OCI-LY1 (cell line): ENCODE data around the gene CCDC127.

Experiments used
- H2AFZ ChIP-seq: fragments of 200-600 bp; sonication (generic), shearing (Covaris generic); 2 replicates; pipeline ENCODE4 v1.6.0; 2014; ENCODE audit warnings: antibody characterized with exemption, mild to moderate bottlenecking, low read length
- H3F3A ChIP-seq: fragments of 200-600 bp; sonication (generic), shearing (Covaris generic); 2 replicates; pipeline ENCODE4 v1.6.0; 2014; ENCODE audit warnings: mild to moderate bottlenecking, antibody characterized with exemption, low read length, moderate library complexity; ENCODE audit not compliant: insufficient read depth
- H3K27ac ChIP-seq: fragments of 200-600 bp; sonication (generic); 2 replicates; pipeline ENCODE4 v1.5.1; 2014; ENCODE audit warnings: low read length, mixed run types, mild to moderate bottlenecking, low read depth; ENCODE audit not compliant: poor library complexity, severe bottlenecking
- H3K27me3 ChIP-seq: fragments of 200-600 bp; sonication (generic); 2 replicates; pipeline ENCODE4 v1.6.0; 2014; ENCODE audit warnings: antibody characterized with exemption, mild to moderate bottlenecking, low read length, moderate library complexity; ENCODE audit not compliant: insufficient read depth
- H3K36me3 ChIP-seq: fragments of 200-600 bp; sonication (generic); 2 replicates; pipeline ENCODE4 v1.6.1; 2014; ENCODE audit warnings: mild to moderate bottlenecking, antibody characterized with exemption, low read length, moderate library complexity, mixed read lengths; ENCODE audit not compliant: insufficient read depth
- H3K4me1 ChIP-seq: fragments of 200-600 bp; sonication (generic); 2 replicates; pipeline ENCODE4 v1.5.1; 2014; ENCODE audit warnings: mild to moderate bottlenecking, low read length, moderate library complexity; ENCODE audit not compliant: insufficient read depth, severe bottlenecking
- H3K4me2 ChIP-seq: fragments of 200-600 bp; sonication (generic), shearing (Covaris generic); 2 replicates; pipeline ENCODE4 v1.6.1; 2014; ENCODE audit warnings: low read length
- H3K4me3 ChIP-seq: fragments of 200-600 bp; sonication (generic); 2 replicates; pipeline ENCODE4 v1.5.1; 2014; ENCODE audit warnings: low read length, low read depth, mild to moderate bottlenecking, mixed read lengths; ENCODE audit not compliant: poor library complexity, severe bottlenecking
- H3K79me2 ChIP-seq: fragments of 200-600 bp; shearing (Covaris generic); 2 replicates; pipeline ENCODE4 v1.6.1; 2016; ENCODE audit warnings: mixed run types, low read length, mixed read lengths; ENCODE audit not compliant: insufficient read depth
- H3K9ac ChIP-seq: fragments of 200-600 bp; sonication (generic), shearing (Covaris generic); 2 replicates; pipeline ENCODE4 v1.6.1; 2014; ENCODE audit warnings: mild to moderate bottlenecking, low read length, mixed read lengths
- H3K9me2 ChIP-seq: fragments of 200-600 bp; sonication (generic), shearing (Covaris generic); 2 replicates; pipeline ENCODE4 v1.6.1; 2014; ENCODE audit warnings: low read depth, mild to moderate bottlenecking, low read length, mixed read lengths
- H3K9me3 ChIP-seq: fragments of 200-600 bp; shearing (Covaris generic); 2 replicates; pipeline ENCODE4 v1.6.1; 2014; ENCODE audit warnings: low read length, mixed read lengths
- H4K20me1 ChIP-seq: fragments of 200-600 bp; sonication (generic), shearing (Covaris generic); 2 replicates; pipeline ENCODE4 v1.6.0; 2016; ENCODE audit warnings: mild to moderate bottlenecking, low read length; ENCODE audit not compliant: insufficient read depth
- CTCF ChIP-seq: fragments of 200-600 bp; sonication (generic), shearing (Covaris generic); IDR thresholded peaks from 2 replicates; pipeline ENCODE4 v1.5.1; 2017; ENCODE audit warnings: mild to moderate bottlenecking, antibody characterized with exemption, low read length, moderate library complexity, mixed read lengths
- EZH2 ChIP-seq: fragments of 200-600 bp; sonication (generic), shearing (Covaris generic); IDR thresholded peaks from 2 replicates; pipeline ENCODE4 v1.8.0; 2017; ENCODE audit warnings: borderline replicate concordance, mixed run types, mild to moderate bottlenecking, antibody characterized with exemption, low read length, moderate library complexity, mixed read lengths

Gene CCDC127

GRCh38 chr5:180286-180918 is 37.6 kb downstream of the CCDC127 start:
- peaks cover 5% of the 10 kb centered on the region for H3K27me3 ChIP-seq
- no peaks in the 10 kb centered on the region for H3K36me3 ChIP-seq
- no peaks in the 10 kb centered on the region for H3K9me2 ChIP-seq
- H3K4me3 ChIP-seq, result no peak overlapping the region
- no peaks in the 10 kb centered on the region for H3F3A ChIP-seq
- no peak overlapping the region for H2AFZ ChIP-seq
- no peaks in the 10 kb centered on the region for H3K79me2 ChIP-seq
- no peak overlapping the region for H3K4me2 ChIP-seq
- H3K9ac ChIP-seq, result no peak overlapping the region
- no peaks in the 10 kb centered on the region for H4K20me1 ChIP-seq
- H3K4me1 ChIP-seq, result no peaks in the 10 kb centered on the region
- H3K27ac ChIP-seq, result no peak overlapping the region
- TF ChIP-seq EZH2 (no peak), CTCF (no peak)
- H3K9me3 ChIP-seq, result no peaks in the 10 kb centered on the region

GRCh38 chr5:179401-179800 is 38.6 kb downstream of the CCDC127 start:
- no peaks in the 10 kb centered on the region for H3K36me3 ChIP-seq
- no peak overlapping the region for H3K4me2 ChIP-seq
- no peaks in the 10 kb centered on the region for H3K9me3 ChIP-seq
- H3K9me2 ChIP-seq, result no peaks in the 10 kb centered on the region
- H2AFZ ChIP-seq, result no peak overlapping the region
- no peaks in the 10 kb centered on the region for H3F3A ChIP-seq
- no peak overlapping the region for H3K9ac ChIP-seq
- H4K20me1 ChIP-seq, result no peaks in the 10 kb centered on the region
- H3K27me3 ChIP-seq, result peaks cover 5% of the 10 kb centered on the region
- no peaks in the 10 kb centered on the region for H3K79me2 ChIP-seq
- H3K4me3 ChIP-seq, result no peak overlapping the region
- no peak overlapping the region for H3K27ac ChIP-seq
- H3K4me1 ChIP-seq, result no peaks in the 10 kb centered on the region
- no peak for TF ChIP-seq CTCF
- no peak for TF ChIP-seq EZH2

DNA sequence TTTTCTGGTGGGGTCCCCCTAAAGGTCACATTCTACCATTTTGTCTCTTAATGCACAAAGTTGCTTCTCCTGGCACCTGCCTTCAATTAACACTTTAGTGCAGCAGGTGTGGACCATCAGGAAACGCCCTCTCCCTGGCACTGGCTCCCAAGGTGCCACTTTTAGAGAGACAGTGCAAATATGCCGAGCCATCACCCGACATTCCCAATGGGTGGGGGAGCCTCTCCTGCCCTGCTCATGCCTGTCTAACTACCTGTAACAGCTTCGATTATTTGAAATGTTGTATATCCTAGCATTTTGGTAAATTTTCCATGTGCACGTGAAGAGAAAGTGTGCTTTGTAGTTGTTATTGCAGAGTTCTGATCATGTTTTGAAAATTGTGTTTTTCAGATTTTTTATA is 39.8 kb downstream of the CCDC127 start:
- H2AFZ ChIP-seq, result no peak overlapping the region
- no peaks in the 10 kb centered on the region for H3F3A ChIP-seq
- H3K9me2 ChIP-seq, result no peaks in the 10 kb centered on the region
- H3K4me3 ChIP-seq, result no peak overlapping the region
- no peaks in the 10 kb centered on the region for H3K9me3 ChIP-seq
- H4K20me1 ChIP-seq, result no peaks in the 10 kb centered on the region
- H3K4me2 ChIP-seq, result no peak overlapping the region
- no peak overlapping the region for H3K27ac ChIP-seq
- TF ChIP-seq EZH2 (no peak), CTCF (no peak)
- no peaks in the 10 kb centered on the region for H3K36me3 ChIP-seq
- H3K9ac ChIP-seq, result no peak overlapping the region
- H3K79me2 ChIP-seq, result no peaks in the 10 kb centered on the region
- no peaks in the 10 kb centered on the region for H3K4me1 ChIP-seq
- H3K27me3 ChIP-seq, result peaks cover 5% of the 10 kb centered on the region
